BE2C (cell line): Measurements from ENCODE around the gene WDR64.

Experiments
- DNase-seq: peaks from one replicate; pipeline ENCODE4 v3.0.0-alpha.2; 2020
- H3K27me3 ChIP-seq: fragments of 250-450 bp; sonication (Bioruptor Pico); 2 replicates; pipeline ENCODE4 v1.5.1; 2020; ENCODE audit warnings: mild to moderate bottlenecking
- H3K36me3 ChIP-seq: fragments of 250-450 bp; sonication (Bioruptor Pico); 2 replicates; pipeline ENCODE4 v1.5.1; 2020; ENCODE audit warnings: mild to moderate bottlenecking
- H3K4me1 ChIP-seq: fragments of 250-450 bp; sonication (Bioruptor Pico); 2 replicates; pipeline ENCODE4 v1.5.1; 2020
- H3K4me3 ChIP-seq: 2 replicates; pipeline ENCODE4 v1.5.1; 2011; ENCODE audit warnings: low read depth, low read length
- H3K9me3 ChIP-seq: fragments of 250-450 bp; sonication (Bioruptor Pico); 2 replicates; pipeline ENCODE4 v1.5.1; 2020
- CTCF ChIP-seq: IDR thresholded peaks from 2 replicates; pipeline ENCODE4 v1.5.1; 2012; ENCODE audit warnings: mild to moderate bottlenecking, low read depth, low read length

Gene WDR64

GRCh38 chr1:241749945-241750695 lies 98.0 kb downstream of the WDR64 start:
- DNase-seq = no peak
- Histone ChIP-seq H3K4me3 (no peak overlapping the region), H3K4me1 (no peaks in the 10 kb centered on the region), H3K27me3 (no peaks in the 10 kb centered on the region), H3K36me3 (no peaks in the 10 kb centered on the region), H3K9me3 (no peaks in the 10 kb centered on the region)
- no peak for TF ChIP-seq CTCF

- H3K4me1 ChIP-seq = no peaks in the 10 kb centered on the region
- no peaks in the 10 kb centered on the region for H3K27me3 ChIP-seq
- H3K9me3 ChIP-seq = no peaks in the 10 kb centered on the region
- H3K4me3 ChIP-seq = no peak overlapping the region
- DNase-seq = no peak
- no peaks in the 10 kb centered on the region for H3K36me3 ChIP-seq
- no peak for TF ChIP-seq CTCF
These were observed 99.4 kb downstream of the WDR64 start for GRCh38 chr1:241751524-241751923.

- H3K27me3 ChIP-seq = no peaks in the 10 kb centered on the region
- no peak for TF ChIP-seq CTCF
- no peaks in the 10 kb centered on the region for H3K36me3 ChIP-seq
- no peaks in the 10 kb centered on the region for H3K9me3 ChIP-seq
- H3K4me3 ChIP-seq = no peak overlapping the region
- no peaks in the 10 kb centered on the region for H3K4me1 ChIP-seq
- no peak for DNase-seq
These were observed 110.7 kb downstream of the WDR64 start for GRCh38 chr1:241762713-241763339.

- H3K4me1 ChIP-seq = no peaks in the 10 kb centered on the region
- no peak for DNase-seq
- no peaks in the 10 kb centered on the region for H3K36me3 ChIP-seq
- H3K9me3 ChIP-seq = no peaks in the 10 kb centered on the region
- no peaks in the 10 kb centered on the region for H3K27me3 ChIP-seq
- no peak overlapping the region for H3K4me3 ChIP-seq
- no peak for TF ChIP-seq CTCF
These were observed 113.3 kb downstream of the WDR64 start for GRCh38 chr1:241765390-241765789.

GRCh38 chr1:241767737-241768136 lies 115.7 kb downstream of the WDR64 start:
- no peak overlapping the region for H3K4me3 ChIP-seq

More at GRCh38 chr1:241767737-241768136, 115.7 kb downstream of the WDR64 start:
- Histone ChIP-seq H3K9me3 (no peaks in the 10 kb centered on the region), H3K36me3 (no peaks in the 10 kb centered on the region), H3K27me3 (no peaks in the 10 kb centered on the region), H3K4me1 (no peaks in the 10 kb centered on the region)
- DNase-seq = no peak
- no peak for TF ChIP-seq CTCF
